Caco-2 (cell line): ENCODE data around the gene SHLD2. TPM values are rescaled to one million over a fixed set of nuclear protein-coding genes. Genes with fewer than 3 reads are reported as not detected.

Experiments used
- BruUV-seq: library from RNA; stranded (reverse); fragments of 400-500 nt; replicated peaks from 2 replicates; lab custom pipeline; 2021; lab: Mats Ljungman, UMichigan
- CTCF ChIA-PET: fragments of 300-600 bp; sonication (Branson Sonifier 250); formaldehyde crosslinking; loops from one replicate; lab custom pipeline; 2022; ENCODE audit warnings: antibody characterized with exemption; lab: Charles Lee
- POLR2A ChIA-PET: fragments of 300-600 bp; sonication (Branson Sonifier 250); formaldehyde crosslinking; loops from one replicate; lab custom pipeline; 2022; ENCODE audit warnings: antibody characterized with exemption; lab: Charles Lee
- DNase-seq, 2 experiments: peaks; one replicate each; pipeline versions ENCODE4 v3.0.0 to v3.0.0-alpha.2; 2020 to 2022
- H3K27me3 ChIP-seq: replicated peaks from 2 replicates; pipeline ENCODE4 v1.6.0; 2011; ENCODE audit warnings: low read length; ENCODE audit not compliant: control insufficient read depth, insufficient read depth
- H3K36me3 ChIP-seq: 2 replicates; pipeline ENCODE4 v1.5.1; 2011; ENCODE audit warnings: low read length; ENCODE audit not compliant: control insufficient read depth, insufficient read depth
- H3K4me1 ChIP-seq: fragments of 250-450 bp; sonication (Bioruptor Pico); 2 replicates; pipeline ENCODE4 v1.5.1; 2020; ENCODE audit warnings: mild to moderate bottlenecking
- H3K4me3 ChIP-seq: 2 replicates; pipeline ENCODE4 v1.5.1; 2011; ENCODE audit warnings: low read depth, mild to moderate bottlenecking, control low read depth, low read length
- H3K9me3 ChIP-seq: fragments of 250-450 bp; sonication (Bioruptor Pico); 2 replicates; pipeline ENCODE4 v1.5.1; 2020; ENCODE audit warnings: mild to moderate bottlenecking, moderate library complexity
- H3K27ac Mint-ChIP-seq: one replicate; pipeline ENCODE4 v1.8.0; 2022; ENCODE audit warnings: mixed read lengths; ENCODE audit not compliant: unreplicated experiment
- H3K27me3 Mint-ChIP-seq: one replicate; pipeline ENCODE4 v1.8.0; 2022; ENCODE audit warnings: mixed read lengths; ENCODE audit not compliant: insufficient read depth, unreplicated experiment
- H3K36me3 Mint-ChIP-seq: one replicate; pipeline ENCODE4 v1.8.0; 2022; ENCODE audit warnings: mild to moderate bottlenecking, mixed read lengths; ENCODE audit not compliant: insufficient read depth, unreplicated experiment
- H3K4me1 Mint-ChIP-seq: one replicate; pipeline ENCODE4 v1.8.0; 2022; ENCODE audit warnings: low read depth, mixed read lengths; ENCODE audit not compliant: unreplicated experiment
- H3K4me3 Mint-ChIP-seq: one replicate; pipeline ENCODE4 v1.8.0; 2022; ENCODE audit warnings: mild to moderate bottlenecking, moderate library complexity, mixed read lengths; ENCODE audit not compliant: unreplicated experiment
- H3K9me3 Mint-ChIP-seq: one replicate; pipeline ENCODE4 v1.8.0; 2022; ENCODE audit warnings: mixed read lengths; ENCODE audit not compliant: unreplicated experiment
- intact Hi-C: fragments of 100-400 bp; cut with micrococcal nuclease; formaldehyde crosslinking; loops from one replicate; pipeline ENCODE4 v1.10.0; 2022; ENCODE audit not compliant: unreplicated experiment
- total RNA-seq: library from RNA; stranded (reverse); gene quantifications from 2 replicates; pipeline ENCODE4 v1.2.3, GENCODE V29; 2022
- TF ChIP-seq, protein P1 (sequence below), 2 experiments: fragments of 200-600 bp in 1 of 2; IDR thresholded peaks; 1 replicate in 1 of 2; 2 replicates in 1 of 2; pipeline versions ENCODE4 v1.5.1 to v1.8.0; 2011 to 2022; ENCODE audit warnings: antibody characterized with exemption in 1 of 2, control low read depth in 1 of 2, inconsistent platforms in 1 of 2, low read depth in 1 of 2, low read length in 1 of 2, mild to moderate bottlenecking in 1 of 2, moderate library complexity in 1 of 2; ENCODE audit not compliant: insufficient read depth in 1 of 2, severe bottlenecking in 1 of 2, unreplicated experiment in 1 of 2

The SHLD2 gene
- total RNA-seq, 1 experiment from 2014 or later: 51.0 TPM

DNA sequence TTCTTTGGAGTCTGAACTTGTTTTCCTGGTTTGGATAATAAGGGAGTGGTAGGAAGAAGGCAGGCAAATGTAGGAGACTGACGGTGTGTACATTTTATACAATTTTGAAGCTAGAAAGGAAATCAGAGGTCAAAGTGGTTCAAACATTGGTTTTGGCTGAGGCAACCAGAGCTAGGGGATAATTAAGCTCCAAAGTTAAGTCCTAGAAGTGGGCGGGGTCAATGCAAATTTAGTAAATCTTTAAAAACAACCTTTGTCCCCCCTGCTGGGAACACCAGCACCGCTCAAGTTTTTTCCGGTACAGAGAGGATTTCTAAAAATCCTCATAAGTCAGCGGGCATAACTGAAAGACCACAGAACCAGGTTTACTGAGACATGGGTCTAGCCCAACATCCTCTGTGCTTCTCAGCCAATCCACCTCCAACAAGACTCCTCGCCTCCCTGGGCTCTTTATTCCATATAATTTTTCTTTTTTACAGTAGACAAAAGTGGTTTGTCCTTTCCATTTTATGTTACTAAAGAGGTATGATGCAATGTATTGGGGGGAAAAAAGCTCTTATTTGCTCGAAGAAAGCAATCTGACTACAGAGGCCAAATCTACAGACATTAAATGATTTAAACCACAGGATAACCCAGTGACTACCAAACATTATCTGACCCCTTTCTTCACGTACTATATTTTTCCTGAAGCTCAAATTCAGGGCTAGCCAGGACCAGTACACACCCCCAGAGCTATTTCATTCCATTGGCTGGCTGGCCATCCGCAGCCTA is 2.0 kb upstream of the SHLD2 start:
- peaks cover 77% of the 10 kb centered on the region for H3K36me3 Mint-ChIP-seq
- peak overlapping the region; percentile 87 for H3K4me3 Mint-ChIP-seq
- POLR2A ChIA-PET: interaction anchor here (0.5 to 1.1 kb wide), 4 partner anchors 10 to 122 kb away, joined by 3 to 4 read pairs (median 3); no protein-coding TSS in a partner anchor
- TF ChIP-seq, protein P1, sequence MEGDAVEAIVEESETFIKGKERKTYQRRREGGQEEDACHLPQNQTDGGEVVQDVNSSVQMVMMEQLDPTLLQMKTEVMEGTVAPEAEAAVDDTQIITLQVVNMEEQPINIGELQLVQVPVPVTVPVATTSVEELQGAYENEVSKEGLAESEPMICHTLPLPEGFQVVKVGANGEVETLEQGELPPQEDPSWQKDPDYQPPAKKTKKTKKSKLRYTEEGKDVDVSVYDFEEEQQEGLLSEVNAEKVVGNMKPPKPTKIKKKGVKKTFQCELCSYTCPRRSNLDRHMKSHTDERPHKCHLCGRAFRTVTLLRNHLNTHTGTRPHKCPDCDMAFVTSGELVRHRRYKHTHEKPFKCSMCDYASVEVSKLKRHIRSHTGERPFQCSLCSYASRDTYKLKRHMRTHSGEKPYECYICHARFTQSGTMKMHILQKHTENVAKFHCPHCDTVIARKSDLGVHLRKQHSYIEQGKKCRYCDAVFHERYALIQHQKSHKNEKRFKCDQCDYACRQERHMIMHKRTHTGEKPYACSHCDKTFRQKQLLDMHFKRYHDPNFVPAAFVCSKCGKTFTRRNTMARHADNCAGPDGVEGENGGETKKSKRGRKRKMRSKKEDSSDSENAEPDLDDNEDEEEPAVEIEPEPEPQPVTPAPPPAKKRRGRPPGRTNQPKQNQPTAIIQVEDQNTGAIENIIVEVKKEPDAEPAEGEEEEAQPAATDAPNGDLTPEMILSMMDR (IDR thresholded peaks at IDR 0.05; ENCODE audit: insufficient read depth in 1 of 2, low read depth in 1 of 2, low read length in 1 of 2, severe bottlenecking in 1 of 2, unreplicated experiment in 1 of 2): no peak
- H3K27me3 Mint-ChIP-seq: no peaks in the 10 kb centered on the region
- intact Hi-C loops: loop anchor here (2.0 to 10.0 kb wide), 2 partner anchors 52 to 122 kb away; no protein-coding TSS in a partner anchor
- no peaks in the 10 kb centered on the region for H3K9me3 Mint-ChIP-seq
- H3K9me3 ChIP-seq: no peaks in the 10 kb centered on the region
- no peaks in the 10 kb centered on the region for H3K27me3 ChIP-seq
- peak overlapping the region; percentile 96 for H3K4me3 ChIP-seq
- peak; percentile 67 to 73 for DNase-seq
- no peaks in the 10 kb centered on the region; the same call in 1 of the 2 replicates for H3K36me3 ChIP-seq
- BruUV-seq: no TSS peak
- CTCF ChIA-PET: interaction anchor here (0.8 kb wide), 1 partner anchor 28 kb away, joined by 3 read pairs; no protein-coding TSS in a partner anchor
- peak overlapping the region; percentile 77 for H3K27ac Mint-ChIP-seq
- H3K4me1 Mint-ChIP-seq: peaks cover 24% of the 10 kb centered on the region
- H3K4me1 ChIP-seq: peaks cover 37% of the 10 kb centered on the region

DNA sequence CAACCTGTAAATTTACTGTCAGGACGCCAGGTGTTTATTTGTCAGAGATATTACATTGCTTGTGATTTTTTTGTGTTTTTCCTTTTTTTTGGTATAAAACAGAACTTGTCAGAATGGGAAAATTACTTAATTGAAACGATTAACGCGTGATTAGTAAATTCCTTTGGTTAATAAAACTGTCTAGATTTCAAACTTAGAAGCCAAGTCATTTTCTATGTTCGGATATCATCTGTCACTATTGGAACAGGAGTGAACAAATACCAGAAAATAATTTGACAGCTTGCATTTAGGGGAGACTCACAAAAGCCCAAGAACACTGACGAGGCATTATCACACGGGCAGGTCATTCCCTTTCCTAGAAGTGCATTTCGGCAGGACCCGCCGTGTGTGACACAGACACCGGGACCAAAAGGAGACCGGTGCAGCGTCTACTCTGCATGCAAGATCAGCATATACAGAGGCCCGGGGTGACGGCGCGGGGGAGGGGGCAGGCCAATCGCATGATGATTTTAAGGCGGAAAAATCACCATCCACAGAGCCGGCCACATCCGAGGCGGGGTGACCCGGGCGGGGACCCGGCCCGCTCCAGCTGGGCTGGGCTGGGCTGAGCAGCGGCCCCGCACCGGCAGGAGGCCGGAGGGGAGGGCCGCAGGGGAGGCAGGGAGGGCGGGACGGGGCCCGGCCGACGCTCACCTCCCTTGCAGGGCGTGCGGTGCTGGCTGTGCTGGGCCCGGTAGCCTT is 1.2 kb upstream of the SHLD2 start:
- intact Hi-C loops: loop anchor here (2.0 to 10.0 kb wide), 2 partner anchors 51 to 123 kb away; no protein-coding TSS in a partner anchor
- H3K27ac Mint-ChIP-seq: peak overlapping the region; percentile 77

More for the DNA sequence above, 1.2 kb upstream of the SHLD2 start:
- ChIA-PET POLR2A (interaction anchor here (1.0 kb wide), 1 partner anchor 22 kb away, joined by 3 read pairs; no protein-coding TSS in a partner anchor), CTCF (no interaction called here)
- Mint-ChIP-seq H3K27me3 (no peaks in the 10 kb centered on the region), H3K4me1 (peaks cover 24% of the 10 kb centered on the region), H3K9me3 (no peaks in the 10 kb centered on the region), H3K36me3 (peaks cover 73% of the 10 kb centered on the region), H3K4me3 (peak overlapping the region; percentile 87)
- H3K27me3 ChIP-seq: no peaks in the 10 kb centered on the region
- H3K36me3 ChIP-seq: no peaks in the 10 kb centered on the region; the same call in 1 of the 2 replicates
- DNase-seq: peak; percentile 63 to 70
- H3K4me3 ChIP-seq: peak overlapping the region; percentile 96
- peaks cover 37% of the 10 kb centered on the region for H3K4me1 ChIP-seq
- TF ChIP-seq, protein P1 (IDR thresholded peaks at IDR 0.05; ENCODE audit: insufficient read depth in 1 of 2, low read depth in 1 of 2, low read length in 1 of 2, severe bottlenecking in 1 of 2, unreplicated experiment in 1 of 2): no peak
- no peaks in the 10 kb centered on the region for H3K9me3 ChIP-seq
- TSS peak; percentile 32 for BruUV-seq
